ENCODE measurements around the gene GNAS. TPM values are rescaled to one million over a fixed set of nuclear protein-coding genes. Genes with fewer than 3 reads are reported as not detected.

GNAS gene
- polyA plus RNA-seq, 1 donor (not counting 4 experiments of a cell fraction or from before 2014, with no cell fraction given), result 560 TPM

GRCh38 chr20:58868795-58869194, 16.3 kb downstream of the GNAS start:
- no peak overlapping the region for H3K4me2 ChIP-seq (ENCODE audit: control insufficient read depth, extremely low read depth, insufficient read depth, low read depth, low read length)
- no peaks in the 10 kb centered on the region for H4K20me1 ChIP-seq (ENCODE audit: control insufficient read depth, extremely low read depth, insufficient read depth, low read length)
- no peaks in the 10 kb centered on the region for H3K9me3 ChIP-seq (ENCODE audit: control insufficient read depth, low read depth, low read length)
- H3K36me3 ChIP-seq (ENCODE audit: control insufficient read depth in 2 of 2, extremely low read depth in 1 of 2, insufficient read depth in 2 of 2, low read length in 2 of 2), result no peaks in the 10 kb centered on the region
- H3K27me3 ChIP-seq (ENCODE audit: control insufficient read depth, extremely low read depth, insufficient read depth, low read length), result no peaks in the 10 kb centered on the region
- no peaks in the 10 kb centered on the region for H3K79me2 ChIP-seq (ENCODE audit: control insufficient read depth, insufficient read depth, low read length)
- dilution Hi-C loops (cut with MboI; ENCODE audit: extremely low pct_ligation_motif_present, low sequenced_read_pairs), result loop anchor here (25.0 kb wide), 1 partner anchor 344 kb away; no protein-coding TSS in a partner anchor
- no peaks in the 10 kb centered on the region for H3K9me1 ChIP-seq (ENCODE audit: control insufficient read depth, extremely low read depth, insufficient read depth, low read length)
- H3K27ac ChIP-seq (ENCODE audit: control insufficient read depth, insufficient read depth, low read length), result no peak overlapping the region
- H3K4me3 ChIP-seq (ENCODE audit: control insufficient read depth in 2 of 3, extremely low read depth in 1 of 3, insufficient read depth in 2 of 3, low read depth in 1 of 3, low read length in 3 of 3), result no peak overlapping the region
- FAIRE-seq, result no peak
- H3K9ac ChIP-seq (ENCODE audit: control insufficient read depth, extremely low read depth, insufficient read depth, low read length), result no peak overlapping the region
- no peaks in the 10 kb centered on the region for H3K4me1 ChIP-seq (ENCODE audit: control insufficient read depth, extremely low read depth, insufficient read depth, low read length)
- no peak overlapping the region for H2AFZ ChIP-seq (ENCODE audit: control insufficient read depth, low read length)
- DNase-seq (ENCODE audit: low read depth, low spot score), result no peak
- TF ChIP-seq EZH2 (IDR thresholded peaks at IDR 0.05; ENCODE audit: low read length) (no peak), CTCF (optimal IDR thresholded peaks at IDR 0.05 in 1 of 3, IDR thresholded peaks at IDR 0.05 in 1 of 3, conservative IDR thresholded peaks at IDR 0.05 in 1 of 3; ENCODE audit: extremely low read depth in 1 of 3, insufficient read depth in 2 of 3, low read length in 3 of 3) (peak in 1 of 3 experiments; percentile 34)

GRCh38 chr20:58869662-58870227, 17.2 kb downstream of the GNAS start:
- no peaks in the 10 kb centered on the region for H3K4me1 ChIP-seq (ENCODE audit: control insufficient read depth, extremely low read depth, insufficient read depth, low read length)
- FAIRE-seq (no peak), DNase-seq (ENCODE audit: low read depth, low spot score) (no peak)
- no peak overlapping the region for H3K4me3 ChIP-seq (ENCODE audit: control insufficient read depth in 2 of 3, extremely low read depth in 1 of 3, insufficient read depth in 2 of 3, low read depth in 1 of 3, low read length in 3 of 3)
- H3K9me1 ChIP-seq (ENCODE audit: control insufficient read depth, extremely low read depth, insufficient read depth, low read length), result no peaks in the 10 kb centered on the region
- no peak for TF ChIP-seq CTCF (optimal IDR thresholded peaks at IDR 0.05 in 1 of 3, IDR thresholded peaks at IDR 0.05 in 1 of 3, conservative IDR thresholded peaks at IDR 0.05 in 1 of 3; ENCODE audit: extremely low read depth in 1 of 3, insufficient read depth in 2 of 3, low read length in 3 of 3)
- TF ChIP-seq EZH2 (IDR thresholded peaks at IDR 0.05; ENCODE audit: low read length), result no peak
- no peaks in the 10 kb centered on the region for H3K79me2 ChIP-seq (ENCODE audit: control insufficient read depth, insufficient read depth, low read length)
- no peaks in the 10 kb centered on the region for H3K27me3 ChIP-seq (ENCODE audit: control insufficient read depth, extremely low read depth, insufficient read depth, low read length)
- no peaks in the 10 kb centered on the region for H3K9me3 ChIP-seq (ENCODE audit: control insufficient read depth, low read depth, low read length)
- no peak overlapping the region for H3K27ac ChIP-seq (ENCODE audit: control insufficient read depth, insufficient read depth, low read length)
- H3K4me2 ChIP-seq (ENCODE audit: control insufficient read depth, extremely low read depth, insufficient read depth, low read depth, low read length), result no peak overlapping the region
- H2AFZ ChIP-seq (ENCODE audit: control insufficient read depth, low read length), result no peak overlapping the region
- no peaks in the 10 kb centered on the region for H4K20me1 ChIP-seq (ENCODE audit: control insufficient read depth, extremely low read depth, insufficient read depth, low read length)
- no peak overlapping the region for H3K9ac ChIP-seq (ENCODE audit: control insufficient read depth, extremely low read depth, insufficient read depth, low read length)
- H3K36me3 ChIP-seq (ENCODE audit: control insufficient read depth in 2 of 2, extremely low read depth in 1 of 2, insufficient read depth in 2 of 2, low read length in 2 of 2), result no peaks in the 10 kb centered on the region
- dilution Hi-C loops (cut with MboI; ENCODE audit: extremely low pct_ligation_motif_present, low sequenced_read_pairs), result loop anchor here (25.0 kb wide), 1 partner anchor 343 kb away; no protein-coding TSS in a partner anchor

Data from keratinocyte (primary cell).